K562 (cell line): ENCODE results near the gene PPY. TPM values are rescaled to one million over a fixed set of nuclear protein-coding genes. Genes with fewer than 3 reads are reported as not detected.

Experiments used
- ATF3 ChIP-seq, 2 experiments: fragments of 450-650 bp in 1 of 2; sonication (generic) in 1 of 2; formaldehyde crosslinking in 1 of 2; IDR thresholded peaks in 1 of 2; conservative IDR thresholded peaks in 1 of 2; 2 replicates each; pipeline versions ENCODE4 v1.6.1 to v1.8.1; 2016 to 2023; ENCODE audit warnings: mild to moderate bottlenecking in 2 of 2, moderate library complexity in 2 of 2, inconsistent platforms in 1 of 2, missing genetic modification reagents in 1 of 2
- E2F3 ChIP-seq: fragments of 250-450 bp; sonication (Bioruptor Pico); IDR thresholded peaks from 2 replicates; pipeline ENCODE4 v1.4.0; 2020; ENCODE audit warnings: mild to moderate bottlenecking
- EHMT2 ChIP-seq: fragments of 450-650 bp; IDR thresholded peaks from 2 replicates; pipeline ENCODE4 v1.6.1; 2018; ENCODE audit warnings: antibody characterized with exemption
- GTF2B ChIP-seq: IDR thresholded peaks from 2 replicates; pipeline ENCODE4 v1.6.1; 2011; ENCODE audit not compliant: insufficient read length; ENCODE audit errors: extremely low read depth
- HNRNPK ChIP-seq: fragments of 200-400 bp; formaldehyde crosslinking; IDR thresholded peaks from one replicate; pipeline ENCODE4 v1.6.1; 2018; ENCODE audit warnings: mild to moderate bottlenecking, low read depth, low read length; ENCODE audit not compliant: poor library complexity, severe bottlenecking
- L3MBTL2 ChIP-seq: fragments of 450-650 bp; IDR thresholded peaks from 2 replicates; pipeline ENCODE4 v1.6.1; 2016; ENCODE audit warnings: mild to moderate bottlenecking, moderate library complexity
- NFYB ChIP-seq: IDR thresholded peaks from 2 replicates; pipeline ENCODE4 v1.6.1; 2011; ENCODE audit warnings: mild to moderate bottlenecking, moderate library complexity; ENCODE audit not compliant: insufficient read length; ENCODE audit errors: extremely low read depth
- NR2C2 ChIP-seq, 2 experiments: fragments of 200-800 bp in 1 of 2; sonication (Bioruptor generic) in 1 of 2; sonication (generic) in 1 of 2; formaldehyde crosslinking in 1 of 2; IDR thresholded peaks; 2 replicates each; pipeline versions ENCODE4 v1.6.1 to v1.8.0; 2016 to 2022; ENCODE audit warnings: mild to moderate bottlenecking in 1 of 2, missing compliant biosample characterization in 1 of 2, missing genetic modification characterization in 1 of 2, missing genetic modification reagents in 1 of 2
- POLR2AphosphoS5 ChIP-seq: IDR thresholded peaks from 2 replicates; pipeline ENCODE4 v1.6.1; 2011; ENCODE audit warnings: mild to moderate bottlenecking, low read depth, low read length, moderate library complexity; ENCODE audit not compliant: control insufficient read depth, insufficient read depth
- RBM39 ChIP-seq: fragments of 200-400 bp; formaldehyde crosslinking; optimal IDR thresholded peaks from 2 replicates; pipeline ENCODE3; 2018; ENCODE audit warnings: low read depth, low read length
- RFX1 ChIP-seq: fragments of 450-650 bp; IDR thresholded peaks from 2 replicates; pipeline ENCODE4 v1.6.1; 2016; ENCODE audit warnings: mild to moderate bottlenecking, moderate library complexity
- THRB ChIP-seq: fragments of 450-650 bp; formaldehyde crosslinking; conservative IDR thresholded peaks from 2 replicates; pipeline ENCODE4 v1.4.0; 2022; ENCODE audit warnings: mild to moderate bottlenecking, missing genetic modification characterization
- ZFP1 ChIP-seq: fragments of 450-650 bp; formaldehyde crosslinking; IDR thresholded peaks from 2 replicates; pipeline ENCODE4 v1.4.0; 2020; ENCODE audit warnings: mild to moderate bottlenecking, mixed read lengths
- ZNF384 ChIP-seq: IDR thresholded peaks from 2 replicates; pipeline ENCODE4 v1.6.1; 2012; ENCODE audit warnings: low read depth, low read length, improper control_type of control experiment
- ZNF431 ChIP-seq: sonication (generic); formaldehyde crosslinking; IDR thresholded peaks from 2 replicates; pipeline ENCODE4 v1.8.0; 2022; ENCODE audit warnings: mild to moderate bottlenecking, missing genetic modification reagents
- ZSCAN29 ChIP-seq: fragments of 450-650 bp; IDR thresholded peaks from 2 replicates; pipeline ENCODE4 v1.6.1; 2017
- polyA plus RNA-seq, 8 experiments: library from polyadenylated mRNA; depleted of rRNA in 4 of 8; stranded (reverse) in 5 of 8; unstranded in 3 of 8; fragments of >200 nt; fragmentation: Nextera tagmentation in 2 of 8; fragmentation: Illumina TruSeq in 1 of 8; extraction: Ambion mirVana in 2 of 8; extraction: Trizol in 1 of 8; gene quantifications; 2 replicates each; pipeline versions ENCODE4 v1.2.1 to v1.2.3, GENCODE V29; 2011 to 2014; ENCODE audit warnings: inconsistent platforms in 1 of 8, missing spikeins in 1 of 8
- total RNA-seq, 7 experiments: library from RNA; depleted of rRNA in 6 of 7; stranded (reverse); fragments of >200 nt in 6 of 7; fragmentation: Illumina TruSeq in 2 of 7; extraction: Trizol in 2 of 7; gene quantifications; 2 replicates each; pipeline versions ENCODE4 v1.2.1 to v1.2.3, GENCODE V29; 2011 to 2021; ENCODE audit warnings: low replicate concordance in 1 of 7
- TF ChIP-seq, protein P1 (sequence below): fragments of 250-450 bp; sonication (Bioruptor Pico); IDR thresholded peaks from 2 replicates; pipeline ENCODE4 v1.4.0; 2020

The PPY gene
- total and polyA plus RNA-seq, 9 of the 15 experiments (the other 6 are each of a cell fraction or from before 2014, with no cell fraction given): not detected

DNA sequence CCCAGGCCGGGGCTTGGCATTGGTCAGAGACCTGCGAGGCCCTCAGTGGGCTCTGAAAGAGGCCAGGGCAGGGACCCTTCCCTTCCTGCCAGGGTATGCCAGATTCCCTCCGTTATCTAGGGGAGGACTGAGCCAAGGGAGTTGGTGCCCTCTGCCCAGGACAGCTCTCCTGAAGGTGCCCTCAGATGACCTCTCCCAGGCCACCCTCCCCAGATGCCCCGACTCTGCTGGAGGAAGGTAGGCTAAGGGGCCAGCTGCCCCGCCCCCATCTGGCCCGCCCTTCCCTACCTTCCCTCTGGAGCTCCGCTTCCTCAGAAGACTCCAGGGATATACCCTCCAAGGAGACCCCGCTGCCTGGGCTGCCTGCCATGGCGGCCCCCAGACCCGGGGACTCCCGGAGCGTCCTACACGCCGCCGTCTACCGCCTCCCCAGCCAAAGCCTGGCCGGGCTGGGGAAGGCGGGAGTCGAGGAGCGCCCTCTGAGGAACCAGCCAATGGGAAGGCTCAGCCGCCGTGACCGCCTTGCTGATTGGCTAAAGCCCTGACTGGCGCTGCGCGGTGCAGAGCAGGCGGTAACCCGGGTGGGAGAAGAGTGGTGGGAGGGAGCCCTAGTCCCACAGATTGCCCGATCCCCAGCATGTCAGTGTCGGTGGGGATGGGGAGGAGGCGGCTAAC, 42.0 kb downstream of the PPY start (continued):
- TF ChIP-seq, protein P1, sequence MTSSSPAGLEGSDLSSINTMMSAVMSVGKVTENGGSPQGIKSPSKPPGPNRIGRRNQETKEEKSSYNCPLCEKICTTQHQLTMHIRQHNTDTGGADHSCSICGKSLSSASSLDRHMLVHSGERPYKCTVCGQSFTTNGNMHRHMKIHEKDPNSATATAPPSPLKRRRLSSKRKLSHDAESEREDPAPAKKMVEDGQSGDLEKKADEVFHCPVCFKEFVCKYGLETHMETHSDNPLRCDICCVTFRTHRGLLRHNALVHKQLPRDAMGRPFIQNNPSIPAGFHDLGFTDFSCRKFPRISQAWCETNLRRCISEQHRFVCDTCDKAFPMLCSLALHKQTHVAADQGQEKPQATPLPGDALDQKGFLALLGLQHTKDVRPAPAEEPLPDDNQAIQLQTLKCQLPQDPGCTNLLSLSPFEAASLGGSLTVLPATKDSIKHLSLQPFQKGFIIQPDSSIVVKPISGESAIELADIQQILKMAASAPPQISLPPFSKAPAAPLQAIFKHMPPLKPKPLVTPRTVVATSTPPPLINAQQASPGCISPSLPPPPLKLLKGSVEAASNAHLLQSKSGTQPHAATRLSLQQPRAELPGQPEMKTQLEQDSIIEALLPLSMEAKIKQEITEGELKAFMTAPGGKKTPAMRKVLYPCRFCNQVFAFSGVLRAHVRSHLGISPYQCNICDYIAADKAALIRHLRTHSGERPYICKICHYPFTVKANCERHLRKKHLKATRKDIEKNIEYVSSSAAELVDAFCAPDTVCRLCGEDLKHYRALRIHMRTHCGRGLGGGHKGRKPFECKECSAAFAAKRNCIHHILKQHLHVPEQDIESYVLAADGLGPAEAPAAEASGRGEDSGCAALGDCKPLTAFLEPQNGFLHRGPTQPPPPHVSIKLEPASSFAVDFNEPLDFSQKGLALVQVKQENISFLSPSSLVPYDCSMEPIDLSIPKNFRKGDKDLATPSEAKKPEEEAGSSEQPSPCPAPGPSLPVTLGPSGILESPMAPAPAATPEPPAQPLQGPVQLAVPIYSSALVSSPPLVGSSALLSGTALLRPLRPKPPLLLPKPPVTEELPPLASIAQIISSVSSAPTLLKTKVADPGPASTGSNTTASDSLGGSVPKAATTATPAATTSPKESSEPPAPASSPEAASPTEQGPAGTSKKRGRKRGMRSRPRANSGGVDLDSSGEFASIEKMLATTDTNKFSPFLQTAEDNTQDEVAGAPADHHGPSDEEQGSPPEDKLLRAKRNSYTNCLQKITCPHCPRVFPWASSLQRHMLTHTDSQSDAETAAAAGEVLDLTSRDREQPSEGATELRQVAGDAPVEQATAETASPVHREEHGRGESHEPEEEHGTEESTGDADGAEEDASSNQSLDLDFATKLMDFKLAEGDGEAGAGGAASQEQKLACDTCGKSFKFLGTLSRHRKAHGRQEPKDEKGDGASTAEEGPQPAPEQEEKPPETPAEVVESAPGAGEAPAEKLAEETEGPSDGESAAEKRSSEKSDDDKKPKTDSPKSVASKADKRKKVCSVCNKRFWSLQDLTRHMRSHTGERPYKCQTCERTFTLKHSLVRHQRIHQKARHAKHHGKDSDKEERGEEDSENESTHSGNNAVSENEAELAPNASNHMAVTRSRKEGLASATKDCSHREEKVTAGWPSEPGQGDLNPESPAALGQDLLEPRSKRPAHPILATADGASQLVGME: no peak
- TF ChIP-seq E2F3 (CRISPR knock-in tag): no peak
- no peak for TF ChIP-seq RFX1
- no peak for TF ChIP-seq ZFP1 (CRISPR knock-in tag)
- no peak for TF ChIP-seq NR2C2 (CRISPR knock-in tag; IDR thresholded peaks at IDR 0.05)
- TF ChIP-seq NR2C2 (tag; IDR thresholded peaks at IDR 0.05): no peak
- TF ChIP-seq THRB (CRISPR knock-in tag): no peak
- TF ChIP-seq EHMT2: no peak
- no peak for TF ChIP-seq ZSCAN29
- TF ChIP-seq RBM39: no peak
- no peak for TF ChIP-seq POLR2AphosphoS5
- peak; percentile 82 for TF ChIP-seq L3MBTL2
- no peak for TF ChIP-seq HNRNPK
- TF ChIP-seq ATF3 (IDR thresholded peaks at IDR 0.05): no peak
- no peak for TF ChIP-seq ATF3 (CRISPR knock-in tag; conservative IDR thresholded peaks at IDR 0.05)
- TF ChIP-seq ZNF431 (CRISPR knock-in tag): no peak
- TF ChIP-seq GTF2B: no peak
- peak; percentile 94 for TF ChIP-seq NFYB
- TF ChIP-seq ZNF384: no peak
